CD4-positive, alpha-beta T cell treated with Interleukin-15 for 4 hours (primary cell): ENCODE measurements around the gene SETD6.

Experiments used
- DNase-seq: peaks from one replicate; pipeline ENCODE4 v3.0.0-alpha.2; 2020; ENCODE audit warnings: low spot score

Gene SETD6

DNA sequence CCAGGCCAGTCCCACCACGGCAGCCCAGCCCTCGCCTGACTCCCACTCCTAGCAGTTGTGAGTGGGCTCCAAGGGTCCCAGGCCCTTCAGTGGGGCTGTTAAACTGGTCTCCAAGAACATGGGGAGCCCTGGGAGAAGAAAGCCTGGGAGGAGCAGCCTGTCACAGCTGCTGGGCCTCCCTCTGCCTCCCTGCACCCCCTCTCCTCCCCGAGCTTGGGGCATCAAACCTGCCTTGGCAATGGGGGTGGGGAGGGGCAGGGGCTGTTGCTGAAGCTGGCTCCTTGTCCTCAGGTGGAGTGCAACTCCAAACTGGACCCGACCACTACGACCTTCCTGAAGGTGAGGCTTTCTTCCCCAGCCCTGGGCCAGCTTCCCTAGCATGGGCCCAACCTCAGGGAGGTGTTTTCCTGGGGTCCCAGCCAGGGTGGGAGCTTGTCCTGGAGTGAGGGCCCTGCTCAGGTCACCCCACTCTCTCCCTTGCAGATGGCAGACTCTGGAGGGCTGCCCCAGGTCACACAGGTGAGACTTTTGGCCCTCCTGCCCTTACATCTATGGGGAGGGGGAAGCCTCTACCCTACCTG lies 6.6 kb upstream of the SETD6 start:
- DNase-seq: no peak

DNA sequence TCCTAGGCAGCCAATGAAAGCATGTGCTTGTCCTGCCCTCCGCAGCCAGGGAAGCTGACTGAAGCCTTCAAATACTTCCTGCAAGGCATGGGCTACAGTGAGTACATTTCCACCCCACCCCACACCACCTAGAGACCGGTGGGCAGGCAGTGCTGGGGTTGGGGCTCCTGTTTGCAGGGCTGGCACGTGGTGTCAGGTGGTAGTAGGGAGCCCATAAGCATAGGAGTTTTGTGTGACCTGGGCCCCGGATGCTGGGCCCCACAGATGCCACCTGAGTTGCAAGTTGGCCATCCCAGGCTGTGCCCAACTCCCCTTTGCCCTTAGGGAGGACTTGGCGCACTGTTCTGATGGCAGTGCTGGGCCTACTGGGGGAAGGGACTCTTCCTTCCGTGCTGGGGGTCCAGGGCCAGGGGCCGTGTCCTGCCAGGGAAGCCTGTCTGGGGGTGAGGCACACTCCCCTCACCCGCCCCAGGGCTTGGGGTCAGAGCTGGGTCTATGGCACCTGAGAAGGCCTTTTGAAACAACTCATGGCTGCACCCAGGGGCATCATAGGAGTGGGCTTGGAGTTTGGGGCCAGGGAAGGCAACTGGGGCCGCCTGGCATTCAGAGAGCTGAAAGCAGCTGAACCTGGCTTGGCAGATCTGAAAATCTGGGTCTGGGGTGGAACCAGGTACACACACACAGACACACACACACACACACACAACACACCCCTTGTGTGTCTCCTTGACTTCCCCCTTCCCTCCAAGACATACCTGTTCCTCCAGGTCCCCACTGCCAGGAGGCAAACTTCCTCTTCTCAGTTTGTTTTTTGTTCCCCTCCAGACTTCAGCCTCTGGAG lies 5.8 kb upstream of the SETD6 start:
- no peak for DNase-seq

DNA sequence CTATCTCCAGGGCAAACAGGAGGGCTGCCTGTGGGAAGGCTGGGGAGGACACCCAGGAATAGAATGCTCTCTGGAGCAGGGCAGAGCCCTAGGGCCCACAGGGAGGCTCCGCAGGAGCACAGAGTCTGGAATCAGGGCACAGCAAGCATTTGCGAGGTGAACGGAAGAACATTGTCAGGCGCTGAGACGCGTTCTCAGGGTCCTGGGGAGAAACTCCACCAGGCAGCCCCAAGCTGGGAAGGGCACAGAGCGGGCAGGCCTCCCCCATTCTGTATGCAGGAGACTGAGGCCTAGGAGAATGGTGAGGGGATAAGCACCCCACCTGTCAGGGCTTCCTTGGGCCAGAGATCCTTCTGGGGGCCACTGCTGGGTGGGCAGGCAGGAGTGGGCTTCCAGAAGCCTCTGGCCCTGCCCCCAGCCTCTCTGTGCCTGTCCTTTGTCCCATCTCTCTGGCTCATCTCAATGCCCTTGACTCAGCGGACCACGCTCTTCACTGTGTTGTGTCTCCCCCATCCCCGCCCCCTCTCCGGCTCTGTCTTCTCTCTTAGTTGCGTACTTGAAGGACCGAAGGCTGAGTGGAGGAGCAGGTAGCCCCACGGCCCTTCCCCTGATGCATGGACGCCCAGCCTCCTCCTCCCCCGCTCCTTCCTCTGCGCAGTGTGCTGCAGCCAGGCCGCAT lies 5.1 kb upstream of the SETD6 start:
- no peak for DNase-seq

DNA sequence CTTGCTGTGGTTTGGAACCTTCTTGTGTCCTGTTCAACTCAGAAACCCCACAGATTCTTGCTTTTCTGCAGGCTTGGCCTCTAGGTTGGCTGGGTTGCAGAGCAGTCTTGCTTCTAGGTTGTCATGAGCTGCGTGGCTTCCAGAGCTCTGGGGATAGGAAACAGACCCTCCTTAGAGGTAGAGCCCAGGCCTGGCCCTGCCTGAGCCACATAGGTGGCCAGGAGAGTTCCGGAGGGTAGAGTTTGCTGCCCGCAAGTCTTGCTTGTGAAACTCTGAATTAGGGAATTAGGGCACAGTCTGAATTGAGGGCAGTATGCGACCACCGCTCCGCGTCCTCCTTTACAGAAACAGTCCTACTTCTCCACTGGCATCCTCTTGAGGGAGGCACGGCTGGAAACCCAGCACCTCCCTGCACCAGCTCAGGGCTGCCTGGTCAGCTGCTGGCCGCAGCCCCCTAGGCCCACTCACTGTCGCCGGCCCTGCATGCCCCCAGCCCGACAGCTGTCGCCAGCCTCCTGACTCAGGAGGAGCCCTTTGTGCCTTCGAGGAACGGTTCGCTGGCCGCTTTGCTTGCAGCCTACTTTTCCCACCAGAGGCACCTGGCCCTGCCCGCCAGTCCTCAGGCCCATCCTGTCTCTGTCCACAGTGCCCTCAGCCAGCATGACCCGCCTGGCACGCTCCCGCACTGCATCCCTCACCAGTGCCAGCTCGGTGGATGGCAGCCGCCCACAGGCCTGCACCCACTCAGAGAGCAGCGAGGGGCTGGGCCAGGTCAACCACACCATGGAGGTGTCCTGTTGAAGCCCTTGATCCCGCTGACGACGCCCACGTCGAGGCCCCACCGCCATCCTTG lies 4.3 kb upstream of the SETD6 start:
- DNase-seq: no peak

DNA sequence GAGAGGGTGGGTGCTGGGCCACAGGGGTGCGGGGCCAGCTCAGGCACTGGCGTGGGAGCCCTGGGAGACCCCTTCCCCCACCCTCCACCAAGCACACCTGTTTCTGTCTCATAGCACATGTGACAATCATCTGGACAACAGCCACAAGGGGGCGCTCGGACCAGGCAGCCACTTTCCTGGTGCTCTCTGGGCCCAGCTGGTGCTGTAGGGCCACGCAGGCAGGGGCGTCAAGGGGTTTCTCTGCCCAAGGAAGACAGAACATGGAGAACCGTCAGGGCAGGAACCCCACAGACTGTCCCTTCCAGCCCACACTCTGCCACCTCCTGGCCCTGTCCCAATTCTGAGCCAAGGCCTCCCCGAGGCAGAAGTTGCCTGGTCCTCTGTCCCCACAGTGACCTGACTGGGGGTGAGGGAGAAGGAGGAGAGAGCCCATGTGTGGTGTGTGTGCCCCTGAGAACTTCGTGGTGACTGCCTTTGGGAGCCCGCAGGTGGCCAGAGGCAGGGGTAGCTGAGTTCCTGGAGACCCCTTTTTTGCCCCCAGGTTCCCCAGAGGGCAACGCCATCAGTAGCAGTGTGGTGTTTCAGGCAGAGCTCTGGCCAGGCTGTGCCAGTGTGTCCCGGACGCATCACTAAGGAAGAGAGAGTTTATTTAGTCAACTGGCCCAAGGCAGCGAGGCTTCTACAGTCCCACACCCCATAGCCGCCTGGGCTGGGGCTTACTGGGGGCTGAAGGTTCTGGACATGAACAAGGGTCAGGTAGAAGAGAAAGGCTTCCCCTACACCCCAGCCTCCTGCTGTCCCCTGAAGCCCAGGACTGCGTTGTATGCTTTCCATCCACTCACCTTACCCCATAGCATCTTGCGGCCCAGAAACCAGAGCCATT lies 3.1 kb upstream of the SETD6 start:
- peak; percentile 80 for DNase-seq

DNA sequence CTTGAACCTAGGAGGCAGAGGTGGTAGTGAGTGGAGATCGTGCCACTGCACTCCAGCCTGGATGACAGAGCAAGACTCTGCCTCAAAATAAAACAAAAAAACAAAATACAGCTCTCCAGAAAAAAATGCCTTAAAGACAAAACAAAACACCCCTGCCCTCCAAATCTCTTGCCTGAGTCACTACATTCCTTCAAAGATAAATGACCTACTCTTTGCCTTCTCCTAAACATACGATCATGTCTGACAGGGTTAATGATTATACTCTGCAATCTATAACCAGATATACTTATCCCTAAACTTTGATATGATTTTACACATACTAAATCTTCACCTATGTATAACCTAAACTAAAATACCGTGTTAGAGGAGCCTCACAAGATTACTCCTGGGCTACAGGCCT lies 1.4 kb upstream of the SETD6 start:
- no peak for DNase-seq

DNA sequence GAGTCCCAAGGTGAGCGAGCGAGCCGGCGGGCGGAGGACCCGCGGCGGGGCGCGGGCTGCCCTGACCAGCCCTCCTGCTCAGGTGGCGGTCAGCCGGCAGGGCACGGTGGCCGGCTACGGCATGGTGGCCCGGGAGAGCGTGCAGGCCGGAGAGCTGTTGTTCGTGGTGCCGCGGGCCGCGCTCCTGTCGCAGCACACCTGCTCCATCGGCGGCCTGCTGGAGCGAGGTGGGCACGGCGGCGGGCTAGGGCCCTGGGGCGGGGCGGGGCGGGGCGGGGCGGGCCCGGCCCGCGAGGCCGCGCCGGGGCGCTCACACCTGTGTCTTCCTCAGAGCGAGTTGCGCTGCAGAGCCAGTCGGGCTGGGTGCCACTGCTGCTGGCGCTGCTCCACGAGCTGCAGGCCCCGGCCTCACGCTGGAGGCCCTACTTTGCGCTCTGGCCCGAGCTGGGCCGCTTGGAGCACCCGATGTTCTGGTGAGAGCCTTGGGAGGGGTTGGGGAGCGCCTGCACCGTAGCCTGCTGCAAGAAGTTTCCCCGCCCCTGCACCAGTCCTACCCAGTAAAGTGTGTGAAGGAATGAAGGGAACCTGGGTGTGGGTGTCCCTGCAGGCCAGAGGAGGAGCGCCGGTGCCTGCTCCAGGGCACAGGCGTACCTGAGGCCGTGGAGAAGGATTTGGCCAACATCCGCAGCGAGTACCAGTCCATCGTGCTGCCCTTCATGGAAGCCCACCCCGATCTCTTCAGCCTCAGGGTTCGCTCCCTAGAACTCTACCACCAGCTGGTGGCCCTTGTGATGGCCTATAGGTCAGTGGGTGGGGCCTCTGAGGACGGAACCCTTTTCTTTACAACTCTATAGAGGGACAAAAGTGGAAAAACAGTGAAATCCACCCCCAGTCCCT lies 802 bp downstream of the SETD6 start:
- peak; percentile 20 for DNase-seq

DNA sequence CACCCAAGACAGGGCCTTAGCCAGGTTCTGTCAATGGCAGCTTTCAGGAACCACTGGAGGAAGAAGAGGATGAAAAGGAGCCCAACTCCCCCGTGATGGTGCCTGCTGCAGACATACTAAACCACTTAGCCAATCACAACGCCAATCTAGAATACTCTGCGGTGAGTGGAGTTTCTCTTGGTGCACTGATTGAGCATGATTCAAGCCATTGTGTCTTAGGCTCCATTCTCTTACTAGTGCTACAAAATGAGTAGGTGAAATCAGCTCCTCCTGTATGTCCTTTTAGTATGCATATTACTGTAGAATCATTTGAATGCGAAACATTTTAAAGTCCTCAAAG lies 1.4 kb downstream of the SETD6 start:
- DNase-seq: no peak

DNA sequence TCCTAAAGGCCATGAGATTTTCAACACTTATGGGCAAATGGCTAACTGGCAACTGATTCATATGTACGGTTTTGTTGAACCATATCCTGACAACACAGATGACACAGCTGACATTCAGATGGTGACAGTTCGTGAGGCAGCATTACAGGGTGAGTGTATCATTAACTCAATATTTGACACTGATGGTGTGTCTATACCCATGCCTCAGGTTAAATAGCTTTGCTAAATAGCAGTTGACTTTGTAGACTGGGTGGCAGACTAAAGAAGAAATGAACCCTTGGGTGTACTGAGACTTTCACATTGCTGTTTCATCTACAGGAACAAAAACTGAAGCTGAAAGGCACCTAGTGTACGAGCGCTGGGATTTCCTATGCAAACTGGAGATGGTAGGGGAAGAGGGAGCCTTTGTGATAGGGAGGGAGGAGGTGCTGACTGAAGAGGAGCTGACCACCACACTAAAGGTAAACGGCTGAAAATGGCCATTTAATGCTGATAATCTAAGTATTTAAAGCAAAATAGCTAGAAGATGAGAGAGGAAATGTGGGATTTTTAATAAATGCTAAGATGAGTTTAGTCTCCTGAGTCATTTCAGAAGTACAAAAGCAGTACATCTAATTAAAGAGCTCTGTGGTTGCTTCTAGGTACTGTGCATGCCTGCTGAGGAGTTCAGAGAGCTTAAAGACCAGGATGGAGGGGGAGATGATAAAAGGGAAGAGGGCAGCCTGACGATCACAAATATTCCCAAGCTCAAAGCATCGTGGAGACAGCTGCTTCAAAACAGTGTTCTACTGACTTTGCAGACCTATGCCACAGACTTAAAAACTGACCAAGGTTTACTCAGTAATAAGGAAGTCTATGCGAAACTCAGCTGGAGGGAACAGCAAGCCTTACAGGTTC lies 3.0 kb downstream of the SETD6 start:
- DNase-seq: no peak

DNA sequence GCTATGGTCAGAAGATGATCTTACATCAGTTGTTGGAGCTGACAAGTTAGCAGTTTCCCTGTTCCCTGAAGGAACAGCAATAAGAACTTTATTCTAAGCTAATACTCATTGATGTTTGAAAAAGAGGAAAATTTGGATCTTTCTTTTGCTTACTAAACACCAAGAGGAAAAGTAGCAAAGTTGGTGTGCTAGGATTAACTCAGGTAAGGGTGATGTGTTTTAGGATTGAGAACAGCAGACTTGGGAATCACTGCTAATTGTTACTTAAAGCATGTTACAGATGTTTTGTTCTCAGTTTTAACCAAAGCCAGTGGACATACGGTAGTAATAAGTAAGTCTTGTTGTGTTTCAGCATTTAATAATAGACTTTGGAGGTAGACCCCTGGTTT lies 3.7 kb downstream of the SETD6 start:
- no peak for DNase-seq

DNA sequence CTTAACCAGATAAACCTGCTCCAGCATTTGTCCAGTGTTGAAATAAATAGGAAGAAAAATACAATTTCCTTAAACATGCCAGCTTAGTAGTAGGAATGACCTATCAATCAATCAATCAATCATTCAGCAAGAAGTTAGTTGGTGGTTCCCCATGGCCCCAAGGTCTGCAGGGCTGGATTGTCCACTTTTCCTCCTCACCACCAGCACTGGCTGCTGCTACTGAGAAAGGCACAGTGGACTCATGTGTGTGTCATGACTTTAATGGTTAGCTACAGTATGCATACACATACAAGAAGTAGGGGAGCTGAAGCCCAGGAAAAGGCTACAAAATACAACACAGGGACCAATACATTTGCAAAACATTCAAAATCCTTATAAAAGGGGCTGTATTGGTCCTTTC lies 4.4 kb downstream of the SETD6 start:
- DNase-seq: no peak

DNA sequence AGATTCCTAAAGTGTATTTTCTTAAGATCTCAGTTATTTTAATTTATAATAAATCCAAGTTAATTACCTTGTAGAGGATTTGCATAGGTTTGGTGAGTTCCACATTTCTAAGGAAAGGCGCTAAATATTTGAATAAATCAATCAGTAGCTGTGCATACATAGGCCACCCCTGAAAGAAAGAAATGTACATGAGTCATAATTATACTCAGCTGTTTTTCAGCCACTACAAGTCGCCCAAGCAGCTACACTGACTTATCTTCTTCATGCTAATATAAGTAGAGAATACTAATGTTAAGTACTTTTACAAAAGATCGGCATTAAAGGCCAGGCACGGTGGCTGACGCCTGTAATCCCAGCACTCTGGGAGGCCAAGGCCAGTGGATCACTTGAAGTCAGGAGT lies 14.9 kb downstream of the SETD6 start:
- DNase-seq: no peak

DNA sequence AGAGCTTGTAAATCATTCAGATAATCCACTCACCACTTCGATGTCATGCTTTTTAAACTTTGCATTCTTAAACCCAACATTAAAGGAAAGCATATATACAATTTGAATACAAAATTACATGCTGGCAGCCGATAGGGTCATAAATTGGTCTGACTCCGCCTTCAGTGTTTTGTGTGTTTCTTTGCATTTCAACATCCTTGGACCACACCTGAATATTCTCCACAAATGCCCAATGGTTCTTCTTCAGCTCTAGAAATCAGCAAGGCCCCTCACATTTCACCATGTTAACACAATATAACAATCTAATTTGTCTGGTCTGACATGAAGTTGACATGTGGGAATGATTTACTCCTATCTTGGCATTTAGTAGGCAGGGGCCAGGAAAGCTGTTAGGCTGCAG lies 17.1 kb downstream of the SETD6 start:
- no peak for DNase-seq

DNA sequence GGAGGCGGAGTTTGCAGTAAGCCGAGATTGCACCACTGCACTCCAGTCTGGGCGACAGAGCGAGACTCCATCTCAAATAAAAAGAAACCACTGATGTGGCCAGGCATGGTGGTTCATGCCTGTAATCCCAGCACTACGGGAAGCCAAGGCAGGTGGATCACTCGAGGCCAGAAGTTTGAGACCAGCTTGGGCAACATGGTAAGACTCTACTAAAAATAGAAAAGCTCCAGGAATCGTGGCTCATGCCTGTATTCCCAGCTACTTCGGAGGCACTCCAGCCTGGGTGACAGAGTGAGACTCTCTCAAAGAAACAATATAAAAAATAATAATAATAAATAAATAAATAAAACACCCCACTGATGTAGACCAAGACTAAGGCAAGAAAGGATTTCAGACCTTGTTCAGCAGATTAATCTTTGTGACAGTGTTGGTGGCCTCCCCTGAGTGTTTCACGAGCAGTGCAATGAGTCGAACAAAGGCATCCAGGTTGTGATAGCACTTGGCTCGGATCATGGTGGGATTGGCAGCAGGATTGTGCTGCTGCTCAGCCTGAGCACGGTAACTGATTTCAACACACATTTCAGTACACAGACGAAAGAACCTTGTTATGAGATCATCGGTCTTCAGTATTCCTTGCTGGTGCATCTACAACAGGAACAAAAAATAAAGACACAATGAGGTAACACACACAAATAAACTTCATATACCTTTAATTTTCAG lies 18.6 kb downstream of the SETD6 start:
- no peak for DNase-seq

DNA sequence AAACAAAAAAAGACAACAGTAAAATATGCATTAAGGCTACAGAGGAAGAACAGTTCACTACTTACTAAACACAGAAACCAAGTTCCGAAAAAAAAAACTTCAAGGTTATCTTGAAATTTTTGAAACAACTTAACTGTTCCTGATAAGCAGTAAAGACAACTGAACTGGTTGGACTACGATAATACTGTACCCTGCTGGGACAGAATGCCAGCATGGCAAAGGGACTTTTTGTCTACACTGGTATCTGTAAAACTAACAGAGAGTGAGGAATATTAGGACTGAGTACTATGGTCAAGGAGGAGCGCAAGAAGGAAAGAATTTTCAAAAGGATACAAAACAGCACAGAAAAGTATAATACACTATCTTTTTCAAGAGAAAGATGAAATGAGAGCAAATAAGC lies 19.8 kb downstream of the SETD6 start:
- DNase-seq: no peak

DNA sequence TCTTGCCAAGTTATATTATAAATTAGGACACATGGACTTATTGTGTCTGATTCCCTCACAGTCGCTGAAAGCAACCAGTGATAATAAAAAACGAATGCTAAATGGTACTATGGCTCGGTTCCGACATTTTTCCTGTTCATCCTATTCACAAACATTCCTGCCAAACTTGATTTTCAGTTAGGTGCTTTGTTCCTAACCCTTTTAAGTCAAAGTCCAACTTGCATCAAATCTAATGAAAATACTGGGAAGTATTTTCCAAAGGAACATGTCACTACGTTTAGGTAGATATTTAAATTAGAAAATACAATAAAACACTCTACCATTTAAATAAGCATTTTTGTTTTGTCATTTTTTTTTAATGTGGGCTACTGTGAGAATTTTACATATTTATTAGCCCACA lies 21.0 kb downstream of the SETD6 start:
- DNase-seq: no peak

DNA sequence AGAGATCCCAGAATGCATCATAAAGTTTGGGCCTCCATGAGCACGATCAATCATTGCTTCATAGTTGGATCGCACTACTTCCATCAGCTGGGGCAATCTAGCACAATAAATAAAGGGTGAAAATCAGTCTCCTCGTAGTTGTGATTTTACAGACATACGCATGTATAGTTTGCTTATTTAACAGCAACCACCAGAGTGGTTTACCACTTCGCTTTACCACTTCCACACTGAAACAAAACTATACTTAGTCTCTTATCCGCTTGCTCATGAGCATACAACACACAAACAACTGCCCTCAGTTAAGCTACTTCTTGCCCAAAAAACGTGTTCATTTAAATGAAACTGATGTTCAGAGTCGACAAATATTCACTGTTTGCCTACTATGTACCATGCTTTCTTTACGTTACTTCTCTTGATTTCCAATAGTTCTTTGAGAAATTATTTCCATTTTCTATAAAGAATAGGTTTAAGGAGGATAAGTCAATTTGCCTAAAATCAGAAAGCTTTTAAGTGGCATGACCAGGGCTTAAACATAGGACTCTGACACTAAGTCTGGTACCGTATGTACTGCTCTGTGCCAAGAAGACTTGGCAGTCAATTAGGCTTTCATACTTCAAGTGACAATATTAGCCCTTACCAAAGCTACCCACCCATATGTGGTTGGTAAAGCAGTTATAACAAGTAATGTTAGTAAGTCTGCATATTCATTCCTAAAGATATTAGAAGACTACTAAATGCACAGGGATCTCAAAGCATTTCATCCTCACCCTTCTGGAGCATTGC lies 22.0 kb downstream of the SETD6 start:
- no peak for DNase-seq

DNA sequence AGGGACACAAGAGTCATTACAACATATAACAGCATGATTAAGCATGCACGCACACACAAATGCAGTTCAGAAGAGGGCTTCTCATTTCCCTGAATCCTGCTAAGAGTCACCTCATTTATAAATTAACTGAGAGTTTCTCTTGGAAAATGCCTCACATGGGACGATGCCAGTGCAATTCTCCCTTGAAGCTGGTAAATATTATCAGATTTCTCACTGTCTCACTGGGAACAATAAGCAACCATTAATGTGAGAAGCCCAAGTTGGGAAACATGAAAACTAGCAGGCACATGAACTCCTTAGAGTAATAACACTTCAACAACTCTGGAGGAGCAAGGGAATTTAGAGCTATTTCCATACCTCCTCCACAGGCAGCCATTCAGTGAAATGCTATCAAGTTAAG lies 26.4 kb downstream of the SETD6 start:
- no peak for DNase-seq
